Measurements from ENCODE around the gene ENOSF1.
A peak's percentile ranks its signal among the peaks of the same experiment; 100 is the strongest.

The ENOSF1 gene

DNA sequence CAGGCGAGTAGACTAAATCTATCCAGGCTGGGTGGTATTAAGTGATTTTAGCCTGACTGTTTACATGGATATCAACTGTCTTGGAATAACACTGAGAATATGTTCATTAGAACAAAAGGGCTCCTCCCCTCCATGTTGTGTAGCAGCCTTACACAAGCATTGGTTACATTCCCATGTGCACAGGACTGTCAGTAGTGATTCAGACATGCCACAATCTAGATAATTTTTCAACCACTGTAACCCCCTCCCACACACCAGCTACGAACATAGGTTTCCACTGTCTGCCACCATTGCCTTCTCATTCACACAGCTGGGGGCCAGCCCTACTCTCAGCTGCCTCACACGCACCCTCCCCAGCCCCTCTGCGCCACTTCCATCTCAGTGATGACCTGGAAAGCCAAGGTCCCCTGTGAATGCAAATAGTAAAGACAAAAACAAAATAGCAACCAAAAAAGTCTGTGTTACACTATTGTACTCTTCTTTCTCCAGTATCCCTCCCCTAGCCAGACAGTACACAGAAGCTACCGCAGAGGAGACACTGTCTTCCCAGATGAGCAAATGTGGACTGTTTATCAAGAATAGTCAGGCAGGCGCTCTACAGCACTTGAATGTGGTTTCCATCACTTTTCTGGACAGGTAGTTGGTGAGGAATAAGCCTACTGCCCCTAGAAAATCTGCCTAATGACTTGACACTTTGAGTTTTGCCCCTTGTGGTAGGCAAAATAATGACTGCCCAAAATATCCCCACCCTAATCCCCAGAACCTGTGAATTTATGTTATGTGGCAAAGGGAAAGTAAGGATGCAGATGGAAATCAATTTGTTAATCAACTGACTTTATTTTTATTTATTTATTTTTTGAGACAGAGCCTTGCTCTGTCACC lies 82.9 kb downstream of the ENOSF1 start:
- H3K9me3 ChIP-seq (ENCODE audit: control insufficient read depth, low read length), result no peaks in the 10 kb centered on the region
- no peak overlapping the region for H3K4me2 ChIP-seq (ENCODE audit: low read length)
- H3K4me1 ChIP-seq, result no peaks in the 10 kb centered on the region
- H2AFZ ChIP-seq, result no peak overlapping the region
- TF ChIP-seq, protein P1, sequence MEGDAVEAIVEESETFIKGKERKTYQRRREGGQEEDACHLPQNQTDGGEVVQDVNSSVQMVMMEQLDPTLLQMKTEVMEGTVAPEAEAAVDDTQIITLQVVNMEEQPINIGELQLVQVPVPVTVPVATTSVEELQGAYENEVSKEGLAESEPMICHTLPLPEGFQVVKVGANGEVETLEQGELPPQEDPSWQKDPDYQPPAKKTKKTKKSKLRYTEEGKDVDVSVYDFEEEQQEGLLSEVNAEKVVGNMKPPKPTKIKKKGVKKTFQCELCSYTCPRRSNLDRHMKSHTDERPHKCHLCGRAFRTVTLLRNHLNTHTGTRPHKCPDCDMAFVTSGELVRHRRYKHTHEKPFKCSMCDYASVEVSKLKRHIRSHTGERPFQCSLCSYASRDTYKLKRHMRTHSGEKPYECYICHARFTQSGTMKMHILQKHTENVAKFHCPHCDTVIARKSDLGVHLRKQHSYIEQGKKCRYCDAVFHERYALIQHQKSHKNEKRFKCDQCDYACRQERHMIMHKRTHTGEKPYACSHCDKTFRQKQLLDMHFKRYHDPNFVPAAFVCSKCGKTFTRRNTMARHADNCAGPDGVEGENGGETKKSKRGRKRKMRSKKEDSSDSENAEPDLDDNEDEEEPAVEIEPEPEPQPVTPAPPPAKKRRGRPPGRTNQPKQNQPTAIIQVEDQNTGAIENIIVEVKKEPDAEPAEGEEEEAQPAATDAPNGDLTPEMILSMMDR (IDR thresholded peaks at IDR 0.05), result no peak
- no peaks in the 10 kb centered on the region for H3K79me2 ChIP-seq
- H3K27me3 ChIP-seq (ENCODE audit: control insufficient read depth, insufficient read depth, low read length), result no peaks in the 10 kb centered on the region
- H3K9ac ChIP-seq, result no peak overlapping the region
- H3K27ac ChIP-seq, result no peak overlapping the region
- H3K36me3 ChIP-seq (ENCODE audit: control insufficient read depth, insufficient read depth, low read length), result no peaks in the 10 kb centered on the region
- no peak overlapping the region for H3K4me3 ChIP-seq (ENCODE audit: low read depth, low read length)

DNA sequence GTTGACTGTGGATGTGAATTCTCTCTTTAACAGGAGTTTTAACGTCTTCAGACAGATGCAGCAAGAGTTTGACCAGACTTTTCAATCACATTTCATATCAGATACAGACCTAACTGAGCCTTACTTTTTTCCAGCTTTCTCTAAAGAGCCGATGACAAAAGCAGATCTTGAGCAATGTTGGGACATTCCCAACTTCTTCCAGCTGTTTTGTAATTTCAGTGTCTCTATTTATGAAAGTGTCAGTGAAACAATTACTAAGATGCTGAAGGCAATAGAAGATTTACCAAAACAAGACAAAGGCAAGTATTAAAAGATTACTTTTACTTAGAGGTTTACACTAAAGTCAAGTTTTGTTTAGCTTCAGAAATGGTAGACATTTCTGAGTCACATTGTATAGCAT lies 85.2 kb downstream of the ENOSF1 start:
- H2AFZ ChIP-seq, result no peak overlapping the region
- no peaks in the 10 kb centered on the region for H3K36me3 ChIP-seq (ENCODE audit: control insufficient read depth, insufficient read depth, low read length)
- no peaks in the 10 kb centered on the region for H3K9me3 ChIP-seq (ENCODE audit: control insufficient read depth, low read length)
- H3K79me2 ChIP-seq, result no peaks in the 10 kb centered on the region
- no peaks in the 10 kb centered on the region for H3K27me3 ChIP-seq (ENCODE audit: control insufficient read depth, insufficient read depth, low read length)
- H3K4me2 ChIP-seq (ENCODE audit: low read length), result no peak overlapping the region
- H3K4me3 ChIP-seq (ENCODE audit: low read depth, low read length), result no peak overlapping the region
- no peak overlapping the region for H3K27ac ChIP-seq
- no peak overlapping the region for H3K9ac ChIP-seq
- TF ChIP-seq, protein P1 (IDR thresholded peaks at IDR 0.05), result no peak
- H3K4me1 ChIP-seq, result no peaks in the 10 kb centered on the region

DNA sequence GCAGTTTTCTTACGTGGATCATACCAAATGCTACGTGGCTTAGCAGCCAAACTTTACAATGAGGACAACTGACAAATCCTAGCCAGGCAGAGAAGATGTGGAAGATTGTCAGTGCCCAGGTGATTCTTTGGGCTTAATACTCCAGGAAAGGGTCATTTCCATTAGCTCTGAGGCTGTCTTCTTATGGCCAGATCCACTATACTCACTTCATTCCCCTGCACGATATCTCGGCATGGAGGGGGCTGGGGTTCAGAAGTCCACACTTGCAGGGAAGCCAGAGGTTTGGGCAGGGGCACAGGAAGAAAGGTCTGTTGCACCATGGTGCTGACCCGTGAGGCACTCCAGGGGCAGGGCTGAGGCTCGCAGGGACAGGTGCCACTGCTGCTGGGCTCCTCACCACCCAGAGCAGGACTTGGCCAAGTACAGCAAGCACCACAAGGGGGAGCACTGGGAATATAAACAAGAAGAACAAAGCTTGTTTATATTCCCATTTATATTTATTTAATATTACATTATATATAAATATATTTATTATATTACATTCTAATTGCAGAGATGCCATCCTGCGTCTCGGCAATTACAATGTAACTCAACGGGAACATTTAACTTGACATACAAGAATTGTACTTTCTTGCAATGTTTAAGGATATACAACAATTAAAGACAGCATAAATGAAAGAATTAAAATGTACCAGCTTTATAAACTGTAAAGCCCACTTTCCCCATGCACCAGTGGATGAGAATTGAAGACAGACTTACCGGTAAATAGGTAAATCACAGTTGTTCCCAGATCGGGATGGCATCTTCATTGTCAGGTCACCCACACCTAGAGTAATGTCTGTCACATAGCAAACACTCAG lies 88.4 kb downstream of the ENOSF1 start:
- no peaks in the 10 kb centered on the region for H3K79me2 ChIP-seq
- H3K4me2 ChIP-seq (ENCODE audit: low read length), result no peak overlapping the region
- no peak overlapping the region for H2AFZ ChIP-seq
- H3K9ac ChIP-seq, result no peak overlapping the region
- TF ChIP-seq, protein P1 (IDR thresholded peaks at IDR 0.05), result peak; percentile 52
- no peak overlapping the region for H3K4me3 ChIP-seq (ENCODE audit: low read depth, low read length)
- no peaks in the 10 kb centered on the region for H3K36me3 ChIP-seq (ENCODE audit: control insufficient read depth, insufficient read depth, low read length)
- H3K27ac ChIP-seq, result no peak overlapping the region
- no peaks in the 10 kb centered on the region for H3K9me3 ChIP-seq (ENCODE audit: control insufficient read depth, low read length)
- no peaks in the 10 kb centered on the region for H3K4me1 ChIP-seq
- H3K27me3 ChIP-seq (ENCODE audit: control insufficient read depth, insufficient read depth, low read length), result no peaks in the 10 kb centered on the region

DNA sequence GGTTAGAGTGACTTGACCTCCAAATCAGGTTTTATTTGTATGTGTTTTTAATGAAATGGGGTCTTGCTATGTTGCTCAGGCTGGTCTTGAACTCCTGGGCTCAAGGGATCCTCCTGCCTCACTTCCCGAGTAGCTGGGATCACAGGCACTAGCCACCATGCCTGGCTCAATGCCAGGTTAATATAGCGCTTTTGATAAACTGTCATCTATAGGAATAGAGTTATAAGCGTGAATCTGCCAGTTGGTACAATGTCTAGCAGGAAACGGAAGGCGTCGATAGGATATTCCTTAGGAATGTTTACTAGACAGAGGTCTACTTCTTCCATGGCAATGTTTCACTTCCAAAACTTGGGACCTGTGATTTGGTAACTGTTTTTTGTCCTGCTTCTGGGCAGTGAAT lies 90.1 kb downstream of the ENOSF1 start:
- TF ChIP-seq, protein P1 (IDR thresholded peaks at IDR 0.05), result no peak
- Histone ChIP-seq H3K27me3 (ENCODE audit: control insufficient read depth, insufficient read depth, low read length) (no peaks in the 10 kb centered on the region), H3K79me2 (no peaks in the 10 kb centered on the region), H3K27ac (no peak overlapping the region), H3K4me1 (no peaks in the 10 kb centered on the region), H3K4me3 (ENCODE audit: low read depth, low read length) (no peak overlapping the region), H2AFZ (no peak overlapping the region), H3K9ac (no peak overlapping the region), H3K9me3 (ENCODE audit: control insufficient read depth, low read length) (no peaks in the 10 kb centered on the region), H3K36me3 (ENCODE audit: control insufficient read depth, insufficient read depth, low read length) (no peaks in the 10 kb centered on the region), H3K4me2 (ENCODE audit: low read length) (no peak overlapping the region)

Data from parathyroid adenoma (tissue), 2 donors.